ENCODE measurements around the gene ARHGEF10L. TPM values are rescaled to one million over a fixed set of nuclear protein-coding genes. Genes with fewer than 3 reads are reported as not detected.

Gene ARHGEF10L
- total RNA-seq, 2 experiments from 2014 or later = not detected

- CTCF ChIA-PET = no interaction called here
- POLR2A ChIA-PET = no interaction called here
- no peak overlapping the region for H3K4me3 Mint-ChIP-seq
Observed at GRCh38 chr1:17643861-17644703, 104.6 kb downstream of the ARHGEF10L start.

GRCh38 chr1:17645068-17645911, 105.8 kb downstream of the ARHGEF10L start:
- no peaks in the 10 kb centered on the region for H3K9me3 Mint-ChIP-seq
- DNase-seq = no peak
- ChIA-PET CTCF (no interaction called here), POLR2A (no interaction called here)
- H3K36me3 Mint-ChIP-seq (ENCODE audit: low read depth) = no peaks in the 10 kb centered on the region
- no peak overlapping the region for H3K27ac Mint-ChIP-seq
- H3K4me1 Mint-ChIP-seq = no peaks in the 10 kb centered on the region
- H3K27me3 Mint-ChIP-seq = no peaks in the 10 kb centered on the region
- no peak overlapping the region for H3K4me3 Mint-ChIP-seq

More at GRCh38 chr1:17643861-17644703, 104.6 kb downstream of the ARHGEF10L start:
- no peak for DNase-seq
- H3K4me1 Mint-ChIP-seq = no peaks in the 10 kb centered on the region
- H3K36me3 Mint-ChIP-seq (ENCODE audit: low read depth) = no peaks in the 10 kb centered on the region
- H3K9me3 Mint-ChIP-seq = no peaks in the 10 kb centered on the region
- no peak overlapping the region for H3K27ac Mint-ChIP-seq
- H3K27me3 Mint-ChIP-seq = no peaks in the 10 kb centered on the region

GRCh38 chr1:17646444-17647280, 107.2 kb downstream of the ARHGEF10L start:
- no peak for DNase-seq
- ChIA-PET CTCF (no interaction called here), POLR2A (no interaction called here)
- Mint-ChIP-seq H3K4me1 (no peaks in the 10 kb centered on the region), H3K27ac (no peak overlapping the region), H3K27me3 (no peaks in the 10 kb centered on the region), H3K9me3 (no peaks in the 10 kb centered on the region), H3K36me3 (ENCODE audit: low read depth) (no peaks in the 10 kb centered on the region), H3K4me3 (no peak overlapping the region)

- Mint-ChIP-seq H3K27ac (no peak overlapping the region), H3K4me3 (no peak overlapping the region), H3K4me1 (no peaks in the 10 kb centered on the region), H3K36me3 (ENCODE audit: low read depth) (no peaks in the 10 kb centered on the region), H3K27me3 (no peaks in the 10 kb centered on the region), H3K9me3 (no peaks in the 10 kb centered on the region)
- DNase-seq = no peak
- ChIA-PET CTCF (interaction anchor here (0.7 kb wide), 1 partner anchor 13 kb away, joined by 4 read pairs; no protein-coding TSS in a partner anchor), POLR2A (no interaction called here)
Observed at GRCh38 chr1:17648457-17649145, 109.1 kb downstream of the ARHGEF10L start.

GRCh38 chr1:17649371-17650106, 110.0 kb downstream of the ARHGEF10L start:
- Mint-ChIP-seq H3K27ac (no peak overlapping the region), H3K4me1 (no peaks in the 10 kb centered on the region), H3K36me3 (ENCODE audit: low read depth) (no peaks in the 10 kb centered on the region), H3K9me3 (no peaks in the 10 kb centered on the region), H3K4me3 (no peak overlapping the region), H3K27me3 (no peaks in the 10 kb centered on the region)
- CTCF ChIA-PET = interaction anchor here (0.7 to 1.2 kb wide), 2 partner anchors 12 kb away, joined by 4 to 8 read pairs; no protein-coding TSS in a partner anchor
- DNase-seq = no peak
- POLR2A ChIA-PET = no interaction called here

GRCh38 chr1:17653276-17653675, 113.8 kb downstream of the ARHGEF10L start:
- Mint-ChIP-seq H3K36me3 (ENCODE audit: low read depth) (no peaks in the 10 kb centered on the region), H3K27me3 (no peaks in the 10 kb centered on the region), H3K4me1 (no peaks in the 10 kb centered on the region), H3K4me3 (no peak overlapping the region), H3K9me3 (no peaks in the 10 kb centered on the region), H3K27ac (no peak overlapping the region)
- ChIA-PET POLR2A (no interaction called here), CTCF (interaction anchor here (2.1 kb wide), 1 partner anchor 8 kb away, joined by 6 read pairs; no protein-coding TSS in a partner anchor)
- DNase-seq = no peak

GRCh38 chr1:17653728-17654351, 114.3 kb downstream of the ARHGEF10L start:
- CTCF ChIA-PET = no interaction called here
- no peaks in the 10 kb centered on the region for H3K4me1 Mint-ChIP-seq
- H3K9me3 Mint-ChIP-seq = no peaks in the 10 kb centered on the region
- POLR2A ChIA-PET = no interaction called here
- no peaks in the 10 kb centered on the region for H3K27me3 Mint-ChIP-seq
- H3K27ac Mint-ChIP-seq = no peak overlapping the region
- H3K4me3 Mint-ChIP-seq = no peak overlapping the region
- no peaks in the 10 kb centered on the region for H3K36me3 Mint-ChIP-seq (ENCODE audit: low read depth)
- peak; percentile 28 for DNase-seq

- no peak overlapping the region for H3K4me3 Mint-ChIP-seq
- no peaks in the 10 kb centered on the region for H3K36me3 Mint-ChIP-seq (ENCODE audit: low read depth)
- H3K4me1 Mint-ChIP-seq = no peaks in the 10 kb centered on the region
- no peaks in the 10 kb centered on the region for H3K27me3 Mint-ChIP-seq
- CTCF ChIA-PET = no interaction called here
- no peak overlapping the region for H3K27ac Mint-ChIP-seq
- POLR2A ChIA-PET = no interaction called here
- H3K9me3 Mint-ChIP-seq = no peaks in the 10 kb centered on the region
- DNase-seq = no peak
Observed at GRCh38 chr1:17654519-17654918, 115.0 kb downstream of the ARHGEF10L start.

GRCh38 chr1:17655169-17655568, 115.7 kb downstream of the ARHGEF10L start:
- Mint-ChIP-seq H3K27ac (no peak overlapping the region), H3K27me3 (no peaks in the 10 kb centered on the region), H3K4me3 (no peak overlapping the region), H3K4me1 (no peaks in the 10 kb centered on the region), H3K36me3 (ENCODE audit: low read depth) (no peaks in the 10 kb centered on the region), H3K9me3 (no peaks in the 10 kb centered on the region)
- no peak for DNase-seq
- CTCF ChIA-PET = no interaction called here
- POLR2A ChIA-PET = no interaction called here

GRCh38 chr1:17655922-17656321, 116.4 kb downstream of the ARHGEF10L start:
- Mint-ChIP-seq H3K4me3 (no peak overlapping the region), H3K9me3 (no peaks in the 10 kb centered on the region), H3K36me3 (ENCODE audit: low read depth) (no peaks in the 10 kb centered on the region), H3K4me1 (no peaks in the 10 kb centered on the region), H3K27me3 (no peaks in the 10 kb centered on the region), H3K27ac (no peak overlapping the region)
- no peak for DNase-seq
- ChIA-PET CTCF (no interaction called here), POLR2A (no interaction called here)

GRCh38 chr1:17657436-17657835, 117.9 kb downstream of the ARHGEF10L start:
- CTCF ChIA-PET = no interaction called here

GRCh38 chr1:17658837-17659236, 119.3 kb downstream of the ARHGEF10L start:
- ChIA-PET CTCF (interaction anchor here (1.5 kb wide), 1 partner anchor 168 kb away, joined by 3 read pairs; no protein-coding TSS in a partner anchor), POLR2A (no interaction called here)
- Mint-ChIP-seq H3K27ac (no peak overlapping the region), H3K36me3 (ENCODE audit: low read depth) (no peaks in the 10 kb centered on the region), H3K27me3 (no peaks in the 10 kb centered on the region), H3K9me3 (no peaks in the 10 kb centered on the region), H3K4me3 (no peak overlapping the region), H3K4me1 (no peaks in the 10 kb centered on the region)
- no peak for DNase-seq

More at GRCh38 chr1:17657436-17657835, 117.9 kb downstream of the ARHGEF10L start:
- H3K4me1 Mint-ChIP-seq = no peaks in the 10 kb centered on the region
- POLR2A ChIA-PET = no interaction called here
- H3K27ac Mint-ChIP-seq = no peak overlapping the region
- H3K27me3 Mint-ChIP-seq = no peaks in the 10 kb centered on the region
- no peak overlapping the region for H3K4me3 Mint-ChIP-seq
- no peaks in the 10 kb centered on the region for H3K9me3 Mint-ChIP-seq
- H3K36me3 Mint-ChIP-seq (ENCODE audit: low read depth) = no peaks in the 10 kb centered on the region
- no peak for DNase-seq
